Activated naive CD8-positive, alpha-beta T cell (primary cell): ENCODE results near the gene AKTIP.
"Not testable (repeated sequence)": the region's sequence is repeated elsewhere in the genome, so short reads cannot be mapped to it uniquely, and the experiment has no call there.

Experiments
- H3K27ac Mint-ChIP-seq: one replicate; pipeline ENCODE4 v1.8.0; 2021; ENCODE audit warnings: mixed read lengths
- H3K27me3 Mint-ChIP-seq: one replicate; pipeline ENCODE4 v1.8.0; 2021; ENCODE audit warnings: mixed read lengths
- H3K36me3 Mint-ChIP-seq: one replicate; pipeline ENCODE4 v1.8.0; 2021; ENCODE audit warnings: mixed read lengths
- H3K4me1 Mint-ChIP-seq: one replicate; pipeline ENCODE4 v1.8.0; 2021; ENCODE audit warnings: low read depth, mixed read lengths
- H3K4me3 Mint-ChIP-seq: one replicate; pipeline ENCODE4 v1.8.0; 2021; ENCODE audit warnings: mild to moderate bottlenecking, mixed read lengths
- H3K9me3 Mint-ChIP-seq: one replicate; pipeline ENCODE4 v1.8.0; 2021; ENCODE audit warnings: low read depth, mixed read lengths

Gene AKTIP

GRCh38 chr16:53523971-53524548 lies 21.1 kb upstream of the AKTIP start:
- peaks cover 15% of the 10 kb centered on the region for H3K4me1 Mint-ChIP-seq
- H3K27me3 Mint-ChIP-seq: peaks cover 13% of the 10 kb centered on the region
- no peaks in the 10 kb centered on the region for H3K9me3 Mint-ChIP-seq
- no peak overlapping the region for H3K4me3 Mint-ChIP-seq
- H3K27ac Mint-ChIP-seq: no peak overlapping the region
- no peaks in the 10 kb centered on the region for H3K36me3 Mint-ChIP-seq

GRCh38 chr16:53523126-53523804 lies 20.3 kb upstream of the AKTIP start:
- H3K27me3 Mint-ChIP-seq: peaks cover 13% of the 10 kb centered on the region
- no peak overlapping the region for H3K4me3 Mint-ChIP-seq
- H3K36me3 Mint-ChIP-seq: no peaks in the 10 kb centered on the region
- H3K4me1 Mint-ChIP-seq: peaks cover 23% of the 10 kb centered on the region
- H3K9me3 Mint-ChIP-seq: no peaks in the 10 kb centered on the region
- H3K27ac Mint-ChIP-seq: no peak overlapping the region

GRCh38 chr16:53519417-53520091 lies 16.5 kb upstream of the AKTIP start:
- peaks cover 47% of the 10 kb centered on the region for H3K4me1 Mint-ChIP-seq

GRCh38 chr16:53518550-53519416 lies 15.8 kb upstream of the AKTIP start:
- Mint-ChIP-seq H3K4me1 (peaks cover 46% of the 10 kb centered on the region), H3K27me3 (peaks cover 11% of the 10 kb centered on the region), H3K27ac (peak overlapping the region; percentile 41)

More at GRCh38 chr16:53519417-53520091, 16.5 kb upstream of the AKTIP start:
- peak overlapping the region; percentile 77 for H3K4me3 Mint-ChIP-seq
- peak overlapping the region; percentile 6 for H3K27ac Mint-ChIP-seq
- peaks cover 2% of the 10 kb centered on the region for H3K36me3 Mint-ChIP-seq
- H3K9me3 Mint-ChIP-seq: no peaks in the 10 kb centered on the region
- H3K27me3 Mint-ChIP-seq: peaks cover 13% of the 10 kb centered on the region

GRCh38 chr16:53517851-53518250 lies 14.8 kb upstream of the AKTIP start:
- no peaks in the 10 kb centered on the region for H3K9me3 Mint-ChIP-seq
- peak overlapping the region; percentile 77 for H3K4me3 Mint-ChIP-seq
- no peak overlapping the region for H3K27ac Mint-ChIP-seq
- H3K27me3 Mint-ChIP-seq: peaks cover 5% of the 10 kb centered on the region
- peaks cover 4% of the 10 kb centered on the region for H3K36me3 Mint-ChIP-seq
- H3K4me1 Mint-ChIP-seq: peaks cover 45% of the 10 kb centered on the region

More at GRCh38 chr16:53518550-53519416, 15.8 kb upstream of the AKTIP start:
- H3K36me3 Mint-ChIP-seq: peaks cover 4% of the 10 kb centered on the region
- peak overlapping the region; percentile 77 for H3K4me3 Mint-ChIP-seq
- no peaks in the 10 kb centered on the region for H3K9me3 Mint-ChIP-seq

- Mint-ChIP-seq H3K9me3 (no peaks in the 10 kb centered on the region), H3K4me3 (no peak overlapping the region), H3K4me1 (peaks cover 51% of the 10 kb centered on the region), H3K27ac (no peak overlapping the region), H3K36me3 (peaks cover 4% of the 10 kb centered on the region), H3K27me3 (peaks cover 1% of the 10 kb centered on the region)
Measured at GRCh38 chr16:53515811-53516210, 12.8 kb upstream of the AKTIP start.

GRCh38 chr16:53515259-53515658 lies 12.2 kb upstream of the AKTIP start:
- Mint-ChIP-seq H3K27me3 (no peaks in the 10 kb centered on the region), H3K4me3 (no peak overlapping the region), H3K4me1 (peaks cover 53% of the 10 kb centered on the region), H3K36me3 (peaks cover 4% of the 10 kb centered on the region), H3K9me3 (no peaks in the 10 kb centered on the region), H3K27ac (no peak overlapping the region)

- H3K27me3 Mint-ChIP-seq, H3K9me3 Mint-ChIP-seq, H3K27ac Mint-ChIP-seq, H3K36me3 Mint-ChIP-seq, H3K4me3 Mint-ChIP-seq: not testable (repeated sequence)
- peaks cover 33% of the 10 kb centered on the region for H3K4me1 Mint-ChIP-seq
Measured at GRCh38 chr16:53512795-53513194, 9.8 kb upstream of the AKTIP start.

- peaks cover 23% of the 10 kb centered on the region for H3K4me1 Mint-ChIP-seq
- H3K9me3 Mint-ChIP-seq: no peaks in the 10 kb centered on the region
- peaks cover 4% of the 10 kb centered on the region for H3K36me3 Mint-ChIP-seq
- no peak overlapping the region for H3K4me3 Mint-ChIP-seq
- no peaks in the 10 kb centered on the region for H3K27me3 Mint-ChIP-seq
- peak overlapping the region; percentile 50 for H3K27ac Mint-ChIP-seq
Measured at GRCh38 chr16:53511403-53512280, 8.6 kb upstream of the AKTIP start.

- Mint-ChIP-seq H3K36me3 (peaks cover 4% of the 10 kb centered on the region), H3K27me3 (no peaks in the 10 kb centered on the region), H3K9me3 (no peaks in the 10 kb centered on the region), H3K4me1 (peaks cover 22% of the 10 kb centered on the region), H3K4me3 (no peak overlapping the region), H3K27ac (no peak overlapping the region)
Measured at GRCh38 chr16:53511084-53511402, 8.0 kb upstream of the AKTIP start.

GRCh38 chr16:53510704-53511070 lies 7.7 kb upstream of the AKTIP start:
- no peaks in the 10 kb centered on the region for H3K27me3 Mint-ChIP-seq
- H3K4me1 Mint-ChIP-seq: peaks cover 19% of the 10 kb centered on the region
- H3K36me3 Mint-ChIP-seq: peaks cover 4% of the 10 kb centered on the region
- no peak overlapping the region for H3K4me3 Mint-ChIP-seq
- no peak overlapping the region for H3K27ac Mint-ChIP-seq
- H3K9me3 Mint-ChIP-seq: no peaks in the 10 kb centered on the region

- H3K4me1 Mint-ChIP-seq: peaks cover 18% of the 10 kb centered on the region
- no peaks in the 10 kb centered on the region for H3K9me3 Mint-ChIP-seq
- no peak overlapping the region for H3K27ac Mint-ChIP-seq
- peaks cover 3% of the 10 kb centered on the region for H3K36me3 Mint-ChIP-seq
- peak overlapping the region; percentile 59 for H3K4me3 Mint-ChIP-seq
- no peaks in the 10 kb centered on the region for H3K27me3 Mint-ChIP-seq
Measured at GRCh38 chr16:53509906-53510703, 7.1 kb upstream of the AKTIP start.

- Mint-ChIP-seq H3K27me3 (no peaks in the 10 kb centered on the region), H3K27ac (no peak overlapping the region)
Measured at GRCh38 chr16:53507464-53508179, 4.6 kb upstream of the AKTIP start.

More at GRCh38 chr16:53507464-53508179, 4.6 kb upstream of the AKTIP start:
- Mint-ChIP-seq H3K9me3 (no peaks in the 10 kb centered on the region), H3K4me3 (no peak overlapping the region), H3K4me1 (peaks cover 29% of the 10 kb centered on the region), H3K36me3 (no peaks in the 10 kb centered on the region)
